Mesendoderm (in vitro differentiated cells): ENCODE results near the gene LRRC8A.
"Not testable (repeated sequence)": the region's sequence is repeated elsewhere in the genome, so short reads cannot be mapped to it uniquely, and the experiment has no call there.

Experiments
- DNase-seq: peaks from one replicate; pipeline ENCODE4 v3.0.0; 2013
- H2AK5ac ChIP-seq: 2 replicates; pipeline ENCODE4 v1.6.1; 2013; ENCODE audit warnings: low read length, inconsistent platforms
- H2BK120ac ChIP-seq: 2 replicates; pipeline ENCODE4 v1.6.1; 2013; ENCODE audit warnings: low read depth, mild to moderate bottlenecking, low read length, moderate library complexity, mixed read lengths
- H2BK15ac ChIP-seq: replicated peaks from 2 replicates; pipeline ENCODE4 v1.6.1; 2013; ENCODE audit warnings: low read depth, mild to moderate bottlenecking, moderate library complexity
- H2BK5ac ChIP-seq: 2 replicates; pipeline ENCODE4 v1.6.1; 2013; ENCODE audit warnings: low read length, inconsistent platforms
- H3K18ac ChIP-seq: 2 replicates; pipeline ENCODE4 v1.6.1; 2013; ENCODE audit warnings: mild to moderate bottlenecking, low read length, mixed read lengths
- H3K23ac ChIP-seq: one replicate; pipeline ENCODE4 v1.6.1; 2013; ENCODE audit warnings: low read length
- H3K27ac ChIP-seq: 2 replicates; pipeline ENCODE4 v1.5.1; 2013; ENCODE audit warnings: low read depth, mild to moderate bottlenecking, inconsistent platforms, low read length, moderate library complexity
- H3K27me3 ChIP-seq: 2 replicates; pipeline ENCODE4 v1.6.1; 2013; ENCODE audit warnings: low read length, control low read depth, mild to moderate bottlenecking, inconsistent platforms; ENCODE audit not compliant: insufficient read depth, poor library complexity
- H3K36me3 ChIP-seq: 2 replicates; pipeline ENCODE4 v1.6.1; 2013; ENCODE audit warnings: low read length, inconsistent platforms; ENCODE audit not compliant: control insufficient read depth, insufficient read depth
- H3K4ac ChIP-seq: one replicate; pipeline ENCODE4 v1.6.1; 2013; ENCODE audit warnings: low read depth, mild to moderate bottlenecking, low read length, moderate library complexity
- H3K4me1 ChIP-seq: 2 replicates; pipeline ENCODE4 v1.6.1; 2013; ENCODE audit warnings: low read depth, low read length, inconsistent platforms; ENCODE audit not compliant: control insufficient read depth
- H3K4me2 ChIP-seq: 2 replicates; pipeline ENCODE4 v1.6.1; 2013; ENCODE audit warnings: low read length
- H3K4me3 ChIP-seq: 2 replicates; pipeline ENCODE4 v1.5.1; 2013; ENCODE audit warnings: mild to moderate bottlenecking, low read length
- H3K56ac ChIP-seq: one replicate; pipeline ENCODE4 v1.6.1; 2013; ENCODE audit warnings: low read length
- H3K79me1 ChIP-seq: 2 replicates; pipeline ENCODE4 v1.6.1; 2013; ENCODE audit warnings: low read length, inconsistent platforms
- H3K79me2 ChIP-seq: 2 replicates; pipeline ENCODE4 v1.6.1; 2013; ENCODE audit warnings: mild to moderate bottlenecking, low read length; ENCODE audit not compliant: control insufficient read depth, insufficient read depth
- H3K9ac ChIP-seq: 2 replicates; pipeline ENCODE4 v1.6.1; 2013; ENCODE audit warnings: low read length, inconsistent platforms
- H4K5ac ChIP-seq: one replicate; pipeline ENCODE4 v1.6.1; 2013; ENCODE audit warnings: low read length
- H4K8ac ChIP-seq: one replicate; pipeline ENCODE4 v1.6.1; 2013; ENCODE audit warnings: low read depth, mild to moderate bottlenecking, control low read depth, low read length, moderate library complexity
- WGBS: extraction: QIAGEN DNeasy Blood & Tissue Kit; methylation state at CpG from one replicate; pipeline ENCODE4 v1.1.7; 2013; ENCODE audit warnings: low lambda C conversion rate, missing lambda C conversion rate; ENCODE audit not compliant: insufficient coverage; ENCODE audit errors: extremely low coverage; 5-methylcytosine and 5-hydroxymethylcytosine counted together

The LRRC8A gene

DNA sequence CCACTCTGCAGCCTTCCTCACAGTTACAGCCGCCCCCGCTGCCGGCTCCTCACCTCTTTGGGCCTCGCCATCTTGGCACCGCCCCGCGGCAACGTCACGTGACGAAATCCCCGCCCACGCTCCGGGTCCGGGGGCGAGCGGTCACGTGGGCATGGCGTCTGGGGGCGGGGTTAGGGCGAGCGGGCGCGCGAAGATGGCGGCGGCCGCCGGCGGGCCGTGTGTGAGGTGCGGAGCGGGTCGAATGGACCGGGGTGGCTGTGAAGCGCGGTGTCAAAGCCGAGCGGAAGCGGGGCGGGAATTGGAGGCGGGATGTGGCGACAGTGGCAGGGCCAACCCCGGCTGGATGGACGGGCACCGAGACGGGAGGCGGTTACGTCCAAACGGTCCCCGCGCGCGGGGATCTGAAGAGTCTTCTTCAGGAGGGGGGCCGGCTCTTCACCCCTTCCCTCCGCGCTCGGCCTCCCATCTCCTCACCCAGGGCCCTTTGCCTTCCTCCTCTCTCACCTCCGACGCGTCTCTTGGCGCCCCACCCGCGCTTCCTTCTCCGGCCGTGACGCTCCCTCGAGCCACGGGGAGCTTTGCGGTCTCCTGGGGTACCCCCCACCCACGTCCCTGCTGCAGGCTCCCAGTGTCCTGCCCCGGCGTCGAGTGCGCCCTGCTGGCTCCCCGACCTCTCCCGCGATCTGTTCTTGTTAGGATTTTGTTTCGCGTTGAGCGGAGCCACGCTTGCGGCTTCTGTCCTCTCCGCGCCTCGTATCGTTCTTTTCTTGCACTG is 65.8 kb downstream of the LRRC8A start, which contains the start of the genes DOLK and NUP188:
Gene DOLK, minus strand, starts transcription at position 77 of the 775 bp plus-strand sequence. CDS start 300 bp downstream, outside the sequence.
Gene NUP188, plus strand, starts transcription at position 173 of the 775 bp plus-strand sequence. Its CDS starts 21 bp downstream, at position 194.
- H4K5ac ChIP-seq = no peak within 1 kb of the TSS
- H3K4ac ChIP-seq = peak within 1 kb of the TSS; percentile 92
- H3K9ac ChIP-seq = peak within 1 kb of the TSS; percentile 98
- no peak within 1 kb of the TSS for H2BK120ac ChIP-seq
- H4K8ac ChIP-seq = no peak within 1 kb of the TSS
- H3K23ac ChIP-seq = peak within 1 kb of the TSS; percentile 66
- no peak within 1 kb of the TSS for H2BK15ac ChIP-seq
- peak within 1 kb of the TSS; percentile 51 for H3K27ac ChIP-seq
- DNase-seq = peak; percentile 95
- peaks cover 15% of the 10 kb centered on the region for H3K79me2 ChIP-seq
- no peak within 1 kb of the TSS for H2AK5ac ChIP-seq
- peak within 1 kb of the TSS; percentile 92 for H3K4me2 ChIP-seq
- H3K27me3 ChIP-seq = no peaks in the 10 kb centered on the region
- H3K18ac ChIP-seq = peak within 1 kb of the TSS; percentile 77
- WGBS = no CpG with 5 or more reads among the region's 86 CpGs
- H3K36me3 ChIP-seq = no peaks in the 10 kb centered on the region
- H3K79me1 ChIP-seq = peaks cover 19% of the 10 kb centered on the region
- H3K56ac ChIP-seq = peak within 1 kb of the TSS; percentile 99
- peak within 1 kb of the TSS; percentile 96 for H3K4me3 ChIP-seq
- H2BK5ac ChIP-seq = peak within 1 kb of the TSS; percentile 90
- H3K4me1 ChIP-seq = peaks cover 5% of the 10 kb centered on the region

GRCh38 chr9:128961403-128961802 is 79.5 kb downstream of the LRRC8A start:
- not testable (repeated sequence) for H3K4me2 ChIP-seq, H3K79me2 ChIP-seq, H2AK5ac ChIP-seq, H4K8ac ChIP-seq, H3K9ac ChIP-seq, H3K79me1 ChIP-seq, H3K4me1 ChIP-seq, H2BK15ac ChIP-seq, H2BK5ac ChIP-seq, DNase-seq, H3K36me3 ChIP-seq, H2BK120ac ChIP-seq, H3K18ac ChIP-seq, H3K4ac ChIP-seq, H3K27ac ChIP-seq, H3K4me3 ChIP-seq, H3K23ac ChIP-seq, H3K56ac ChIP-seq, H4K5ac ChIP-seq, H3K27me3 ChIP-seq
- no CpG with 5 or more reads among the region's 9 CpGs for WGBS
